ENCODE data around the gene SCAMP2.
A peak's percentile ranks its signal among the peaks of the same experiment; 100 is the strongest.

DNA sequence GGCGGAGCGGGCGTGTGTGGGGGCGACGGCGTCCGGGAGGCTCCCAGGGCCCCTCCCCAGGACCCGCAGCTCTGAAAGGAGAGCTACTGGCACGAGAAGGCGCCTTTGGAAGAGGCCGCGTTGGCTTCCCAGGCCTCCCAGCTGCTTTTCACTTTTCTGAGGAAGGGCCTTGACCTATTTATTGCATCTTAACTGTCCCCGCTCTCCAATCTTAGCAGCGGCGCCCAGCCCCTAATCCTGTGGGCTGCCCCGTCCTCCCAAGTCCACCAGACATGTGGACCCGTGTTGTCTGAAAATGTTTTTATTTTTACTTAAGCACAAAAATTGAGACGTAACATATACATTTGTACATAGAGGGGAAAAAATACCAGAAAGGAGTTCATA is 29.7 kb downstream of the SCAMP2 start:
- TF ChIP-seq, protein P1, sequence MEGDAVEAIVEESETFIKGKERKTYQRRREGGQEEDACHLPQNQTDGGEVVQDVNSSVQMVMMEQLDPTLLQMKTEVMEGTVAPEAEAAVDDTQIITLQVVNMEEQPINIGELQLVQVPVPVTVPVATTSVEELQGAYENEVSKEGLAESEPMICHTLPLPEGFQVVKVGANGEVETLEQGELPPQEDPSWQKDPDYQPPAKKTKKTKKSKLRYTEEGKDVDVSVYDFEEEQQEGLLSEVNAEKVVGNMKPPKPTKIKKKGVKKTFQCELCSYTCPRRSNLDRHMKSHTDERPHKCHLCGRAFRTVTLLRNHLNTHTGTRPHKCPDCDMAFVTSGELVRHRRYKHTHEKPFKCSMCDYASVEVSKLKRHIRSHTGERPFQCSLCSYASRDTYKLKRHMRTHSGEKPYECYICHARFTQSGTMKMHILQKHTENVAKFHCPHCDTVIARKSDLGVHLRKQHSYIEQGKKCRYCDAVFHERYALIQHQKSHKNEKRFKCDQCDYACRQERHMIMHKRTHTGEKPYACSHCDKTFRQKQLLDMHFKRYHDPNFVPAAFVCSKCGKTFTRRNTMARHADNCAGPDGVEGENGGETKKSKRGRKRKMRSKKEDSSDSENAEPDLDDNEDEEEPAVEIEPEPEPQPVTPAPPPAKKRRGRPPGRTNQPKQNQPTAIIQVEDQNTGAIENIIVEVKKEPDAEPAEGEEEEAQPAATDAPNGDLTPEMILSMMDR (conservative IDR thresholded peaks at IDR 0.05; ENCODE audit: low read depth in 2 of 2): 0 out of 4 replicates have a peak, but pooled peaks of 1 of the 2 experiments have one; percentile 2
- TF ChIP-seq EZH2 (IDR thresholded peaks at IDR 0.05; ENCODE audit: low read depth, unreplicated experiment): no peak
- TF ChIP-seq, protein P2, sequence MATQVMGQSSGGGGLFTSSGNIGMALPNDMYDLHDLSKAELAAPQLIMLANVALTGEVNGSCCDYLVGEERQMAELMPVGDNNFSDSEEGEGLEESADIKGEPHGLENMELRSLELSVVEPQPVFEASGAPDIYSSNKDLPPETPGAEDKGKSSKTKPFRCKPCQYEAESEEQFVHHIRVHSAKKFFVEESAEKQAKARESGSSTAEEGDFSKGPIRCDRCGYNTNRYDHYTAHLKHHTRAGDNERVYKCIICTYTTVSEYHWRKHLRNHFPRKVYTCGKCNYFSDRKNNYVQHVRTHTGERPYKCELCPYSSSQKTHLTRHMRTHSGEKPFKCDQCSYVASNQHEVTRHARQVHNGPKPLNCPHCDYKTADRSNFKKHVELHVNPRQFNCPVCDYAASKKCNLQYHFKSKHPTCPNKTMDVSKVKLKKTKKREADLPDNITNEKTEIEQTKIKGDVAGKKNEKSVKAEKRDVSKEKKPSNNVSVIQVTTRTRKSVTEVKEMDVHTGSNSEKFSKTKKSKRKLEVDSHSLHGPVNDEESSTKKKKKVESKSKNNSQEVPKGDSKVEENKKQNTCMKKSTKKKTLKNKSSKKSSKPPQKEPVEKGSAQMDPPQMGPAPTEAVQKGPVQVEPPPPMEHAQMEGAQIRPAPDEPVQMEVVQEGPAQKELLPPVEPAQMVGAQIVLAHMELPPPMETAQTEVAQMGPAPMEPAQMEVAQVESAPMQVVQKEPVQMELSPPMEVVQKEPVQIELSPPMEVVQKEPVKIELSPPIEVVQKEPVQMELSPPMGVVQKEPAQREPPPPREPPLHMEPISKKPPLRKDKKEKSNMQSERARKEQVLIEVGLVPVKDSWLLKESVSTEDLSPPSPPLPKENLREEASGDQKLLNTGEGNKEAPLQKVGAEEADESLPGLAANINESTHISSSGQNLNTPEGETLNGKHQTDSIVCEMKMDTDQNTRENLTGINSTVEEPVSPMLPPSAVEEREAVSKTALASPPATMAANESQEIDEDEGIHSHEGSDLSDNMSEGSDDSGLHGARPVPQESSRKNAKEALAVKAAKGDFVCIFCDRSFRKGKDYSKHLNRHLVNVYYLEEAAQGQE (IDR thresholded peaks at IDR 0.05; ENCODE audit: unreplicated experiment): no peak
- TF ChIP-seq JUNB (IDR thresholded peaks at IDR 0.05; ENCODE audit: unreplicated experiment): no peak
- TF ChIP-seq POLR2AphosphoS5 (IDR thresholded peaks at IDR 0.05; ENCODE audit: low read depth): no peak
- no peak for TF ChIP-seq STAT1 (IDR thresholded peaks at IDR 0.05; ENCODE audit: unreplicated experiment)
- TF ChIP-seq ZNF114 (CRISPR knock-in tag; IDR thresholded peaks at IDR 0.05): no peak
- TF ChIP-seq CREB1 (CRISPR knock-in tag; IDR thresholded peaks at IDR 0.05; ENCODE audit: low read depth): no peak
- TF ChIP-seq, protein P3, sequence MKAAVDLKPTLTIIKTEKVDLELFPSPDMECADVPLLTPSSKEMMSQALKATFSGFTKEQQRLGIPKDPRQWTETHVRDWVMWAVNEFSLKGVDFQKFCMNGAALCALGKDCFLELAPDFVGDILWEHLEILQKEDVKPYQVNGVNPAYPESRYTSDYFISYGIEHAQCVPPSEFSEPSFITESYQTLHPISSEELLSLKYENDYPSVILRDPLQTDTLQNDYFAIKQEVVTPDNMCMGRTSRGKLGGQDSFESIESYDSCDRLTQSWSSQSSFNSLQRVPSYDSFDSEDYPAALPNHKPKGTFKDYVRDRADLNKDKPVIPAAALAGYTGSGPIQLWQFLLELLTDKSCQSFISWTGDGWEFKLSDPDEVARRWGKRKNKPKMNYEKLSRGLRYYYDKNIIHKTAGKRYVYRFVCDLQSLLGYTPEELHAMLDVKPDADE (IDR thresholded peaks at IDR 0.05): no peak
- TF ChIP-seq EZH2phosphoT487 (IDR thresholded peaks at IDR 0.05; ENCODE audit: unreplicated experiment): no peak
- no peak for TF ChIP-seq ZNF331 (CRISPR knock-in tag; IDR thresholded peaks at IDR 0.05; ENCODE audit: low read depth)
- no peak for TF ChIP-seq NANOG (IDR thresholded peaks at IDR 0.05; ENCODE audit: borderline replicate concordance)
- TF ChIP-seq ZNF462 (CRISPR knock-in tag; IDR thresholded peaks at IDR 0.05): no peak

All from GM23338 (cell line).